Pulmonary artery endothelial cell (primary cell): ENCODE data around the gene RAB38. TPM values are rescaled to one million over a fixed set of nuclear protein-coding genes. Genes with fewer than 3 reads are reported as not detected.

Experiments used
- DNase-seq: peaks from one replicate; pipeline ENCODE4 v3.0.0-alpha.2; 2011; ENCODE audit warnings: low read depth, low spot score
- total RNA-seq: library from RNA; depleted of rRNA; stranded (reverse); fragments of >200 nt; gene quantifications from 2 replicates; pipeline ENCODE4 v1.2.3, GENCODE V29; 2014

The RAB38 gene
- total RNA-seq, 1 donor from 2014 or later = 6.5 TPM

- no peak for DNase-seq
Observed at GRCh38 chr11:88169881-88170280, 5.4 kb downstream of the RAB38 start.

- no peak for DNase-seq
Observed at GRCh38 chr11:88169471-88169870, 5.8 kb downstream of the RAB38 start.

GRCh38 chr11:88167853-88168252, 7.4 kb downstream of the RAB38 start:
- no peak for DNase-seq

GRCh38 chr11:88164806-88165585, 10.2 kb downstream of the RAB38 start:
- DNase-seq = no peak

GRCh38 chr11:88164320-88164719, 10.9 kb downstream of the RAB38 start:
- DNase-seq = no peak

GRCh38 chr11:88158081-88158480, 17.2 kb downstream of the RAB38 start:
- no peak for DNase-seq

- no peak for DNase-seq
Observed at GRCh38 chr11:88157370-88157769, 17.9 kb downstream of the RAB38 start.

- DNase-seq = no peak
Observed at GRCh38 chr11:88152381-88152780, 22.9 kb downstream of the RAB38 start.

GRCh38 chr11:88151709-88152265, 23.5 kb downstream of the RAB38 start:
- DNase-seq = no peak

GRCh38 chr11:88146106-88146505, 29.1 kb downstream of the RAB38 start:
- no peak for DNase-seq

GRCh38 chr11:88139865-88140264, 35.4 kb downstream of the RAB38 start:
- no peak for DNase-seq

- DNase-seq = no peak
Observed at GRCh38 chr11:88131764-88132470, 43.3 kb downstream of the RAB38 start.

GRCh38 chr11:88122956-88123355, 52.3 kb downstream of the RAB38 start:
- no peak for DNase-seq

GRCh38 chr11:88119561-88119960, 55.7 kb downstream of the RAB38 start:
- no peak for DNase-seq

GRCh38 chr11:88117281-88117858, 57.9 kb downstream of the RAB38 start:
- no peak for DNase-seq

- DNase-seq = no peak
Observed at GRCh38 chr11:88115828-88116755, 59.2 kb downstream of the RAB38 start.

- no peak for DNase-seq
Observed at GRCh38 chr11:88114486-88115045, 60.7 kb downstream of the RAB38 start.

- DNase-seq = no peak
Observed at GRCh38 chr11:88106666-88107065, 68.6 kb downstream of the RAB38 start.

GRCh38 chr11:88105951-88106350, 69.3 kb downstream of the RAB38 start:
- no peak for DNase-seq

- DNase-seq = no peak
Observed at GRCh38 chr11:88105526-88105925, 69.7 kb downstream of the RAB38 start.

GRCh38 chr11:88104408-88104807, 70.8 kb downstream of the RAB38 start:
- DNase-seq = no peak
